SU-DHL-6 (cell line): Measurements from ENCODE around the gene DOCK3.
"Not testable (repeated sequence)": the region's sequence is repeated elsewhere in the genome, so short reads cannot be mapped to it uniquely, and the experiment has no call there.

ENCODE experiments used
- H2AFZ ChIP-seq: fragments of 200-600 bp; sonication (generic); 2 replicates; pipeline ENCODE4 v1.6.1; 2014; ENCODE audit warnings: low read depth, mild to moderate bottlenecking, moderate library complexity, mixed read lengths, antibody characterized with exemption, low read length; ENCODE audit not compliant: severe bottlenecking
- H3F3A ChIP-seq: fragments of 200-600 bp; shearing (Covaris generic); 2 replicates; pipeline ENCODE4 v1.6.0; 2016; ENCODE audit warnings: antibody characterized with exemption, mild to moderate bottlenecking; ENCODE audit not compliant: insufficient read depth
- H3K27ac ChIP-seq: fragments of 200-600 bp; sonication (generic); 2 replicates; pipeline ENCODE4 v1.5.1; 2016; ENCODE audit warnings: low read depth, mild to moderate bottlenecking, low read length, moderate library complexity, mixed read lengths
- H3K27me3 ChIP-seq: fragments of 200-600 bp; sonication (generic), shearing (Covaris generic); 2 replicates; pipeline ENCODE4 v1.6.0; 2014; ENCODE audit warnings: mild to moderate bottlenecking, low read length
- H3K36me3 ChIP-seq: fragments of 200-600 bp; sonication (generic); 2 replicates; pipeline ENCODE4 v1.6.1; 2014; ENCODE audit warnings: mild to moderate bottlenecking, low read length, mixed read lengths
- H3K4me2 ChIP-seq: fragments of 300-600, 200-600 bp; shearing (Covaris generic), sonication (generic); 2 replicates; pipeline ENCODE4 v1.6.0; 2014; ENCODE audit warnings: low read length, low read depth, mild to moderate bottlenecking; ENCODE audit not compliant: poor library complexity, severe bottlenecking
- H3K4me3 ChIP-seq: fragments of 200-600 bp; sonication (generic); 2 replicates; pipeline ENCODE4 v1.5.1; 2014; ENCODE audit warnings: antibody characterized with exemption, low read length, mild to moderate bottlenecking, mixed read lengths; ENCODE audit not compliant: insufficient read depth, poor library complexity, severe bottlenecking
- H3K79me2 ChIP-seq: fragments of 200-600 bp; sonication (generic); 2 replicates; pipeline ENCODE4 v1.6.1; 2014; ENCODE audit warnings: mild to moderate bottlenecking, low read length, moderate library complexity; ENCODE audit not compliant: insufficient read depth
- H3K9ac ChIP-seq: fragments of 200-600 bp; sonication (generic); 2 replicates; pipeline ENCODE4 v1.7.0; 2014; ENCODE audit warnings: mild to moderate bottlenecking, low read length
- H3K9me2 ChIP-seq: fragments of 200-600 bp; sonication (generic); replicated peaks from 2 replicates; pipeline ENCODE4 v1.6.1; 2014; ENCODE audit warnings: low read length; ENCODE audit not compliant: insufficient read depth
- H3K9me3 ChIP-seq: fragments of 200-600 bp; sonication (generic); 2 replicates; pipeline ENCODE4 v1.6.1; 2014; ENCODE audit warnings: low read length, mixed read lengths; ENCODE audit not compliant: insufficient read depth
- H4K20me1 ChIP-seq: fragments of 200-600 bp; sonication (generic); 2 replicates; pipeline ENCODE4 v1.6.1; 2014; ENCODE audit warnings: low read depth, mild to moderate bottlenecking, antibody characterized with exemption, low read length, moderate library complexity, mixed read lengths
- EZH2phosphoT487 ChIP-seq: fragments of 200-600 bp; sonication (generic), shearing (Covaris generic); conservative IDR thresholded peaks from 2 replicates; pipeline ENCODE4 v1.6.1; 2018; ENCODE audit warnings: mild to moderate bottlenecking, antibody characterized with exemption, low read length, moderate library complexity, mixed read lengths
- TF ChIP-seq, protein P1 (sequence below): fragments of 200-600 bp; sonication (generic); IDR thresholded peaks from one replicate; pipeline ENCODE4 v1.5.1; 2017; ENCODE audit warnings: antibody characterized with exemption, mild to moderate bottlenecking, low read length, moderate library complexity; ENCODE audit not compliant: insufficient read depth, poor library complexity, severe bottlenecking

The DOCK3 gene

DNA sequence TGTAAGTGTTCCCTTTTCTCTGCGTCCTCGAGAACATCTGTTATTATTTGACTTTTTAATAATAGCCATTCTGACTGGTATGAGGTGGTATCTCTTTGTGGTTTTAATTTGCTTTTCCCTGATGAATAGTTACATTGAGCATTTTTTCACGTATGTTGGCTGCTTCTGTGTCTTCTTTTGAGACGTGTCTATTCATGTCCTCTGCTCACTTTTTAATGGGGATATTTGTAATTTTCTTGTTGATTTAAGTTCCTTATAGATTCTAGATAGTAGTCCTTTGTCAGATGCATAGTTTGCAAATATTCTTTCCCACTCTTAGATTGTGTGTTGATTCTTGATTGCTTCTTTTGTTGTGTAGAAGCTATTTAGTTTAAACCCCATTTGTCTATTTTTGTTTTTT is 179.2 kb downstream of the DOCK3 start:
- Histone ChIP-seq H3K27me3 (no peaks in the 10 kb centered on the region), H3K4me3 (no peak overlapping the region), H3K9ac (no peak overlapping the region), H3K9me2 (0 out of 2 replicates have a peak, but pooled peaks cover 3% of the 10 kb centered on the region), H3K79me2 (no peaks in the 10 kb centered on the region), H3K36me3 (no peaks in the 10 kb centered on the region), H3F3A (no peaks in the 10 kb centered on the region), H4K20me1 (no peaks in the 10 kb centered on the region), H3K27ac (no peak overlapping the region), H3K4me2 (no peak overlapping the region), H3K9me3 (no peaks in the 10 kb centered on the region), H2AFZ (no peak overlapping the region)
- TF ChIP-seq EZH2phosphoT487, result no peak
- TF ChIP-seq, protein P1, sequence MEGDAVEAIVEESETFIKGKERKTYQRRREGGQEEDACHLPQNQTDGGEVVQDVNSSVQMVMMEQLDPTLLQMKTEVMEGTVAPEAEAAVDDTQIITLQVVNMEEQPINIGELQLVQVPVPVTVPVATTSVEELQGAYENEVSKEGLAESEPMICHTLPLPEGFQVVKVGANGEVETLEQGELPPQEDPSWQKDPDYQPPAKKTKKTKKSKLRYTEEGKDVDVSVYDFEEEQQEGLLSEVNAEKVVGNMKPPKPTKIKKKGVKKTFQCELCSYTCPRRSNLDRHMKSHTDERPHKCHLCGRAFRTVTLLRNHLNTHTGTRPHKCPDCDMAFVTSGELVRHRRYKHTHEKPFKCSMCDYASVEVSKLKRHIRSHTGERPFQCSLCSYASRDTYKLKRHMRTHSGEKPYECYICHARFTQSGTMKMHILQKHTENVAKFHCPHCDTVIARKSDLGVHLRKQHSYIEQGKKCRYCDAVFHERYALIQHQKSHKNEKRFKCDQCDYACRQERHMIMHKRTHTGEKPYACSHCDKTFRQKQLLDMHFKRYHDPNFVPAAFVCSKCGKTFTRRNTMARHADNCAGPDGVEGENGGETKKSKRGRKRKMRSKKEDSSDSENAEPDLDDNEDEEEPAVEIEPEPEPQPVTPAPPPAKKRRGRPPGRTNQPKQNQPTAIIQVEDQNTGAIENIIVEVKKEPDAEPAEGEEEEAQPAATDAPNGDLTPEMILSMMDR, result no peak

DNA sequence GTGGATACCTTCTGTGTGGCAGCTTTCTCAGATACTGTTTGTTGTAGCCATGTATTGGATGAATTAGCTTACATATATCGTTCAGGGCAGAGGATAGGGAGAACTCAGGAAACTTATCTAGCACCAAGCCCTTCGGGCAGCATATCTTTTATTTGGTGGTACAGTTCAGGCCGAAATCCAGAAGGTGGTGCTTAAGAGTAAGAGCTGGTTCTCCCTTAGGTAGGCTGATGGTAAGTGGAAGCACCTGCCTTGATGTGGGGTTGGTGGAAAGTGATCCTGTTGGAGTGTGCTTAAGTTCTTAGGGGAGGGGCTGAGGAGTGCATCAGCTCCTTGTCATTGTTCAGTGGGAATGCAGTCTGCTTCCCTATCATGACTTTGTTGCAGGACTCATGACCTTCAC is 187.5 kb downstream of the DOCK3 start:
- no peak overlapping the region for H3K4me3 ChIP-seq
- H3K79me2 ChIP-seq, result no peaks in the 10 kb centered on the region
- H3K4me2 ChIP-seq, result no peak overlapping the region
- no peaks in the 10 kb centered on the region for H3K36me3 ChIP-seq
- H3K9me2 ChIP-seq, result no peaks in the 10 kb centered on the region
- H2AFZ ChIP-seq, result no peak overlapping the region
- H3K9me3 ChIP-seq, result no peaks in the 10 kb centered on the region
- no peak overlapping the region for H3K9ac ChIP-seq
- H3K27me3 ChIP-seq, result no peaks in the 10 kb centered on the region
- H3K27ac ChIP-seq, result no peak overlapping the region
- H3F3A ChIP-seq, result no peaks in the 10 kb centered on the region
- no peaks in the 10 kb centered on the region for H4K20me1 ChIP-seq
- TF ChIP-seq, protein P1, result no peak
- no peak for TF ChIP-seq EZH2phosphoT487

DNA sequence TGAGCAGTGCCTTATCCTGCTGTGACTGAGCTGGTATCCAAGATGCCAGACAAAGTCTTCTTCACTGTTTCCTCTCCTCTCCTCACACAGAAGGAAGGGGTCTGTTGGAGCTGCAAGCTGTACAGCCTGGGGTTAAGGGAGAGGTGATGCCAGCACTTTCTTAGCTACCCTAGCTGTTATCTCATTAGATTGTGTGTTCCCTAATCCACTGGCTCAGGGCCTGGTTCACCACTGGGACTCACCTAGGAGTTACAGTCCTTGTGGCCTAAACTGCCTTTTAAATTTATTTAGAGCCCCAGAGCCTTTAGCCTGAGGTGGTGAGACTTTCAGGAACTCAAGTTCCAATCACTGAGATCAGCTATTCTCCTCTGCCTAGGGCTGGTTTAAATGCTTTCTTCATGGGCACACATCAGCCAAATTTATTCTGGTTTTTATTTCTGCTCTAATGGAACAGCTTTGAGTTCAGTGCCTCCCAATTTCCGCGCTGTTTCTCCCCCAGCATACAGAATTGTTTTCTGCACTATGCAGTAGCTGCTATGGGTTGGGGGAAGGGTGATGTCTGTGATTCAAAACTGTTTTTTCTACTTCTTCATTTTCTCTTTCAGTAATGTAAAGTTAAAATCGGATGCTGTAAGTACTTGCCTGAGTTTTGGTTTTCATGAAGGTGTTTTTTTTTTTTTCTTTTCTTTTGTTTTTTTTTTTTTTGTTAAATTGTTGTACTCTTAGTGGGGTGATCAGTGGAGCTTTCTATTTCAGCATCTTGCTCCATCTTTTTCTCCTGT is 198.8 kb downstream of the DOCK3 start:
- TF ChIP-seq, protein P1, result no peak
- TF ChIP-seq EZH2phosphoT487, result no peak
- Histone ChIP-seq H3K36me3 (no peaks in the 10 kb centered on the region), H2AFZ (no peak overlapping the region), H3K9ac (no peak overlapping the region), H3K4me2 (no peak overlapping the region), H3K79me2 (no peaks in the 10 kb centered on the region), H3K9me2 (no peaks in the 10 kb centered on the region), H3K4me3 (no peak overlapping the region), H3K27ac (no peak overlapping the region), H3K27me3 (no peaks in the 10 kb centered on the region), H4K20me1 (no peaks in the 10 kb centered on the region), H3F3A (no peaks in the 10 kb centered on the region), H3K9me3 (no peaks in the 10 kb centered on the region)

DNA sequence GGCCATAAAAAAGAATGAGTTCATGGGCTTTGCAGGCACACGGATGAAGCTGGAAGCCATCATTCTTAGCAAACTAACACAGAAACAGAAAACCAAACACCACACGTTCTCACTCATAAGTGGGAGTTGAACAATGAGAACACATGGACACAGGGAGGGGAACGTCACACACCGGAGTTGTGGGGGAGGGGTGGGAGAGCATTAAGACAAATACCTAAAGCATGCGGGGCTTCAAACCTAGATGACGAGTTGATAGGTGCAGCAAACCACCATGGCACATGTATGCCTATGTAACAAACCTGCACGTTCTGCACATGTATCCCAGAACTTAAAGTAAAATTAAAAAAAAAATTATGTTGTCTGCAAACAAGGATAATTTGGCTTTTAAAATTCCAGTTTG is 200.1 kb downstream of the DOCK3 start:
- H3K79me2 ChIP-seq, H3K9me3 ChIP-seq, H3K27ac ChIP-seq, H3K4me2 ChIP-seq, H3K4me3 ChIP-seq, H4K20me1 ChIP-seq, H2AFZ ChIP-seq, H3F3A ChIP-seq, H3K36me3 ChIP-seq, H3K9me2 ChIP-seq, H3K27me3 ChIP-seq, H3K9ac ChIP-seq: not testable (repeated sequence)
